Cardiac muscle cell (in vitro differentiated cells and primary cell): ENCODE data around the gene GPR39. TPM values are rescaled to one million over a fixed set of nuclear protein-coding genes. Genes with fewer than 3 reads are reported as not detected.
A peak's percentile ranks its signal among the peaks of the same experiment; 100 is the strongest.
"Not testable (repeated sequence)": the region's sequence is repeated elsewhere in the genome, so short reads cannot be mapped to it uniquely, and the experiment has no call there.

Experiments used
- DNase-seq, 2 donors: peaks; one replicate each; pipeline versions ENCODE4 v3.0.0 to v3.0.0-alpha.2; 2010 to 2017; ENCODE audit warnings: low read depth in 1 of 2, low spot score in 1 of 2
- H3K27ac ChIP-seq: fragments of 200-600 bp; sonication (generic); 2 replicates; pipeline ENCODE4 v1.5.1; 2016
- H3K27me3 ChIP-seq: fragments of 200-600 bp; sonication (generic); 2 replicates; pipeline ENCODE4 v1.6.0; 2016; ENCODE audit warnings: control low read depth
- H3K36me3 ChIP-seq: fragments of 200-600 bp; sonication (generic); 2 replicates; pipeline ENCODE4 v1.5.1; 2016; ENCODE audit warnings: control low read depth
- H3K4me1 ChIP-seq: fragments of 200-600 bp; sonication (generic); 2 replicates; pipeline ENCODE4 v1.8.1; 2017; ENCODE audit warnings: low read depth, mild to moderate bottlenecking, mixed run types
- H3K4me3 ChIP-seq: fragments of 200-600 bp; sonication (generic); 2 replicates; pipeline ENCODE4 v1.5.1; 2016; ENCODE audit warnings: mild to moderate bottlenecking
- H3K9me3 ChIP-seq: fragments of 200-600 bp; sonication (generic); 2 replicates; pipeline ENCODE4 v1.5.1; 2017; ENCODE audit warnings: low read depth, mild to moderate bottlenecking, control low read depth
- polyA plus RNA-seq: library from polyadenylated mRNA; unstranded; fragments of >200 nt; fragmentation: Nextera tagmentation; extraction: Ambion mirVana; gene quantifications from 2 replicates; pipeline ENCODE4 v1.2.1, GENCODE V29; 2016
- total RNA-seq: library from RNA; depleted of rRNA; stranded (reverse); fragments of >200 nt; gene quantifications from 2 replicates; pipeline ENCODE4 v1.2.3, GENCODE V29; 2016
- TF ChIP-seq, protein P1 (sequence below): IDR thresholded peaks from 2 replicates; pipeline ENCODE4 v1.5.1; 2012; ENCODE audit warnings: low read depth, mild to moderate bottlenecking, low read length

GPR39 gene
- total and polyA plus RNA-seq, 2 experiments from 2014 or later: 4.0 to 10.9 TPM

DNA sequence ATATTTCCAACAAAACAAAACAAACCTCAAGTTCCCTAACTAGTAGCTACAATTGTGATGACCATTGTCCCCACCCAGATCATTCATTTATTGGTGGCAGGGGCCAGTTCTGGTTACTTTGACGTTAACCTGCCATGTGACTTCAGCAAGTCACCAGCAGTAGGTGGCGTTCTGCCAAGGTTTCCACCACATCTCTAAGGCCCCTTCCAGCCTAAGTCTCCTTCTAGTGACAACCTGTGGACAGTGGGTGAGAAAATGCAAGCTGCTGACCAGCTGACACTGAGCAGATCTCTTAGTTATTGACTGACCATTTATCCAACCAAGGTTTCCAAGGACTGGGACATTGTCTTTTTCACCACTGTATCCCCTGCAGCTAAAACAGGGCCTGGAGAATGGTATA, 98.4 kb downstream of the GPR39 start:
- DNase-seq: peak in 1 of 2 donors; percentile 69
- Histone ChIP-seq H3K4me1 (peaks cover 4% of the 10 kb centered on the region), H3K27ac (no peak overlapping the region), H3K27me3 (no peaks in the 10 kb centered on the region), H3K4me3 (no peak overlapping the region), H3K9me3 (no peaks in the 10 kb centered on the region), H3K36me3 (no peaks in the 10 kb centered on the region)
- TF ChIP-seq, protein P1, sequence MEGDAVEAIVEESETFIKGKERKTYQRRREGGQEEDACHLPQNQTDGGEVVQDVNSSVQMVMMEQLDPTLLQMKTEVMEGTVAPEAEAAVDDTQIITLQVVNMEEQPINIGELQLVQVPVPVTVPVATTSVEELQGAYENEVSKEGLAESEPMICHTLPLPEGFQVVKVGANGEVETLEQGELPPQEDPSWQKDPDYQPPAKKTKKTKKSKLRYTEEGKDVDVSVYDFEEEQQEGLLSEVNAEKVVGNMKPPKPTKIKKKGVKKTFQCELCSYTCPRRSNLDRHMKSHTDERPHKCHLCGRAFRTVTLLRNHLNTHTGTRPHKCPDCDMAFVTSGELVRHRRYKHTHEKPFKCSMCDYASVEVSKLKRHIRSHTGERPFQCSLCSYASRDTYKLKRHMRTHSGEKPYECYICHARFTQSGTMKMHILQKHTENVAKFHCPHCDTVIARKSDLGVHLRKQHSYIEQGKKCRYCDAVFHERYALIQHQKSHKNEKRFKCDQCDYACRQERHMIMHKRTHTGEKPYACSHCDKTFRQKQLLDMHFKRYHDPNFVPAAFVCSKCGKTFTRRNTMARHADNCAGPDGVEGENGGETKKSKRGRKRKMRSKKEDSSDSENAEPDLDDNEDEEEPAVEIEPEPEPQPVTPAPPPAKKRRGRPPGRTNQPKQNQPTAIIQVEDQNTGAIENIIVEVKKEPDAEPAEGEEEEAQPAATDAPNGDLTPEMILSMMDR: no peak

DNA sequence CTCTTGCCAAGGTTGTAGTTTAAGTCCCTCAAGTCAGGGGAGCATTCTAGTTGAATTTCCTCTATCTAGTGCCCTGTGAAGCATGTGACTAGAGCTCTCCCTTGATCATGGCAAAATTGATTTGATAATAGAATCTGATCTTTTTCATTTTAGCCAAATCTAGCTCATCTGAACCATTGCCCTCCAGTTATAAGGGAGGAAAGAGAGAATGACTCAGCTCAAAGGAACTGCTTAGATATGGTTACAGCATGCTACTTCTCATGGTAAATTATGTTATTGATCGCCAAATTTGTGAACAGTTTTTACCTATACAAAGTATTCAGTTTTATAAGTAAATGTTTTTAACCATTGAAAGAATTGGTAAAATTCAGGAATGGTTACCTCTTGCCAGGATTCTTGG, 100.8 kb downstream of the GPR39 start:
- no peak for DNase-seq
- H3K36me3 ChIP-seq: no peaks in the 10 kb centered on the region
- no peak overlapping the region for H3K4me3 ChIP-seq
- TF ChIP-seq, protein P1: no peak
- H3K27me3 ChIP-seq: no peaks in the 10 kb centered on the region
- peaks cover 4% of the 10 kb centered on the region for H3K4me1 ChIP-seq
- no peaks in the 10 kb centered on the region for H3K9me3 ChIP-seq
- no peak overlapping the region for H3K27ac ChIP-seq

DNA sequence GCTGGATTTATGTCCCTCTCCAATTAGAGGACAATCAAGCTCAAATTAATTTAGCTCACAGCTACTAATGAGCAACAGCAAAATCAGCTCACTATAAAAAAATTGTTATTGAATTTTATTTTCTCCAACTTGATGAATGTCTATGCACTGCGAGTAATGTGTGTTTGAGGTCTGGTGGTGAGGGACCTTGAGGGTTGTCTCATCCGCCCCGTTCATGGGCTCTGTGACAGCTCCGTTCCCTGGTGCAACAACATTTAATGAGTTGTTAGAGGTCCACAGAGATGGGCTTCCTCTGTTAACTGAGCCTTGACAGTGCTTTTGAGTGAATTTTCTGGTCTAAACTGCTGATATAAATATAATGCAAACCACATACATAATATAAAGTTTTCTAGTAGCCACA, 101.7 kb downstream of the GPR39 start:
- Histone ChIP-seq H3K36me3 (no peaks in the 10 kb centered on the region), H3K9me3 (no peaks in the 10 kb centered on the region), H3K4me1 (peaks cover 4% of the 10 kb centered on the region), H3K27me3 (no peaks in the 10 kb centered on the region), H3K27ac (no peak overlapping the region), H3K4me3 (no peak overlapping the region)
- TF ChIP-seq, protein P1: no peak
- no peak for DNase-seq

DNA sequence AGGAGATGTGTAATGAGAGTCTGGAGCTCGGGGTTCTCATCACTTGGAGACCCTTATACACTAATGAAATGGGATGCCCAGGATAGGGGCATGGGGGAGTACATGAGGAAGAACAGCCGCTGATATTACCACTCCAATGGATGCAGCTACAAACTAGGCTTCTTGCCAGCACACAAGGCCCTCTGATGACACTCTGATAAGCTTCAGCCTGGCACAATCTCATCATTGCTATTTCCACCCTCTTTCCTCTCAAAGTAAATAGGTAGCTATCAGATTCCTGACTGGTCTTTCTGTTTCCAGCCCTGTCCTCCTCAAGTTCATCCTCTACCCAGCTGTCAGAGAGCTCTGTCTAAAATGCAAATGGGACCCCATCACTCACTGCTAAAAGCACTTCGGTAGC, 103.0 kb downstream of the GPR39 start:
- Histone ChIP-seq H3K9me3 (no peaks in the 10 kb centered on the region), H3K36me3 (no peaks in the 10 kb centered on the region), H3K27me3 (no peaks in the 10 kb centered on the region), H3K27ac (no peak overlapping the region), H3K4me1 (peaks cover 4% of the 10 kb centered on the region), H3K4me3 (no peak overlapping the region)
- TF ChIP-seq, protein P1: no peak
- DNase-seq: no peak

DNA sequence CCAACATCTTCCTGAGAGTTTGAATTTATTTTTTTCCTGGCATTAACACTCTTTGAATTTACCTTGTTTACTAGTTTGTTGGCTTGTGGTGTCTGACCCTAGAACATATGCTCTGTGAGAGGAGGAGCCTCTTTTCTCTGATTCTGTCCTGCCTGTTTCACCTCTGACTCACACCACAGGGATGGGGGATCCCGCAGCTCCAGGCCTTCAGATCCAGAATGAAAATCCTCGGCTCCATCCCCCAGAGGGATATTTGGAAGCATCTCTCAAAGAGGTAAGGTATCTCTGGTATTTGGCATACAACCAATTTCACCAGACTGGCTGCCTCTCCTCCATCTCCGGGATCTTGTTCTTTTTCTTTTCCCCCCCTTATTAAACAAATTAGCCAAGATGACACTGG, 104.7 kb downstream of the GPR39 start:
- no peaks in the 10 kb centered on the region for H3K27me3 ChIP-seq
- no peak for DNase-seq
- H3K9me3 ChIP-seq: no peaks in the 10 kb centered on the region
- H3K4me1 ChIP-seq: no peaks in the 10 kb centered on the region
- no peaks in the 10 kb centered on the region for H3K36me3 ChIP-seq
- H3K4me3 ChIP-seq: no peak overlapping the region
- H3K27ac ChIP-seq: no peak overlapping the region
- TF ChIP-seq, protein P1: no peak

DNA sequence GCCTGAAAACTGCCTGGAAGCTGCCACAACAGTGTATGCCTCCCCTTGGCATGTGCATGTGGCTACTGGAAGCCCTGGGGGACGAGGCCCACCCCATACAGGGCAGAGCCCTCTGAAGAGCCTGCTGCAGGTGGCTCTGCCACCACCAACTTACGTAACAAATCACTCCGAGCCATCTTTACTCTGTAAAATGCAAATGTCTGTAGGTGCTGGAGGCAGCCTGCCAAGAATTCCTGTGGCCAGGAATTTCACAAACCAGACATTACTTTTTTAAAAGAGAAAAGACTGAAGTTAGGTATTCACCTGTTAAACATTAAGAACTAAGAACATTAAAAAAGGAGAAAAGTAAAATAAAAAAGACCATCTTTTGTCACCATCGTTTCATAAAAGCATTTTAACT, 106.3 kb downstream of the GPR39 start:
- TF ChIP-seq, protein P1: no peak
- Histone ChIP-seq H3K4me3 (no peak overlapping the region), H3K36me3 (no peaks in the 10 kb centered on the region), H3K27me3 (no peaks in the 10 kb centered on the region), H3K4me1 (no peaks in the 10 kb centered on the region), H3K9me3 (no peaks in the 10 kb centered on the region), H3K27ac (no peak overlapping the region)
- DNase-seq: no peak

DNA sequence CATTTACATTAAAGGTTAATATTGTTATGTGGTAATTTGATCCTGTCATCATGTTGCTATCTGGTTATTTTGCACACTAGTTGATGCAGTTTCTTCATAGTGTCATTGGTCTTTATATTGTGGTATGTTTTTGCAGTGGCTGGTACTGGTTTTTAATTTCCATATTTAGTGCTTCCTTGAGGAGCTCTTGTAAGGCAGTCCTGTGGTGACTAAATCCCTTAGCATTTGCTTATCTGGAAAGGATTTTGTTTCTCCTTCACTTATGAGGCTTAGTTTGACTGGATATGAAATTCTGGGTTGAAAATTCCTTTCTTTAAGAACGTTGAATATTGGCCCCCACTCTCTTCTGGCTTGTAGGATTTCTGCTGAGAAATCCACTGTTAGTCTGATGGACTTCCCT, 120.5 kb downstream of the GPR39 start:
- not testable (repeated sequence) for H3K9me3 ChIP-seq, H3K27me3 ChIP-seq, H3K27ac ChIP-seq, H3K4me3 ChIP-seq, H3K36me3 ChIP-seq, DNase-seq
- H3K4me1 ChIP-seq: peaks cover 14% of the 10 kb centered on the region
